HepG2 (cell line): ENCODE data around the gene ICAM5. TPM values are rescaled to one million over a fixed set of nuclear protein-coding genes. Genes with fewer than 3 reads are reported as not detected.

Experiments used
- CC2D1A ChIP-seq: sonication (generic); formaldehyde crosslinking; IDR thresholded peaks from 2 replicates; pipeline ENCODE4 v1.8.1; 2023; ENCODE audit warnings: mild to moderate bottlenecking, missing genetic modification reagents
- HNRNPLL ChIP-seq: fragments of 200-400 bp; formaldehyde crosslinking; IDR thresholded peaks from 2 replicates; pipeline ENCODE4 v1.6.1; 2017; ENCODE audit warnings: mild to moderate bottlenecking, low read depth, low read length; ENCODE audit not compliant: poor library complexity, severe bottlenecking
- IKZF1 ChIP-seq: fragments of 450-650 bp; IDR thresholded peaks from 2 replicates; pipeline ENCODE4 v1.7.1; 2016
- NRL ChIP-seq: sonication (generic); formaldehyde crosslinking; IDR thresholded peaks from 2 replicates; pipeline ENCODE4 v1.5.0; 2020; ENCODE audit warnings: missing genetic modification reagents, mild to moderate bottlenecking, moderate library complexity, borderline replicate concordance
- PLRG1 ChIP-seq: fragments of 450-650 bp; conservative IDR thresholded peaks from 2 replicates; pipeline ENCODE4 v1.6.1; 2016
- SNRNP70 ChIP-seq: fragments of 200-400 bp; formaldehyde crosslinking; IDR thresholded peaks from 2 replicates; pipeline ENCODE4 v1.6.1; 2017; ENCODE audit warnings: mild to moderate bottlenecking, low read depth, low read length, moderate library complexity
- SP2 ChIP-seq: sonication (generic); formaldehyde crosslinking; IDR thresholded peaks from 2 replicates; pipeline ENCODE4 v1.5.1; 2020; ENCODE audit warnings: mild to moderate bottlenecking, missing genetic modification reagents
- SRSF9 ChIP-seq: fragments of 200-400 bp; formaldehyde crosslinking; IDR thresholded peaks from 2 replicates; pipeline ENCODE4 v1.6.1; 2018; ENCODE audit warnings: borderline replicate concordance, mild to moderate bottlenecking, low read depth, low read length; ENCODE audit not compliant: insufficient read depth, poor library complexity, severe bottlenecking
- TCF12 ChIP-seq, 2 experiments: fragments of 450-650 bp in 1 of 2; sonication (generic) in 1 of 2; formaldehyde crosslinking in 1 of 2; IDR thresholded peaks; 2 replicates each; pipeline versions ENCODE4 v1.6.1 to v1.8.0; 2017 to 2022; ENCODE audit warnings: antibody characterized with exemption in 1 of 2, mild to moderate bottlenecking in 1 of 2, missing genetic modification reagents in 1 of 2, moderate library complexity in 1 of 2
- TMF1 ChIP-seq: sonication (generic); formaldehyde crosslinking; IDR thresholded peaks from 2 replicates; pipeline ENCODE4 v1.8.1; 2022; ENCODE audit warnings: low read depth, missing genetic modification reagents
- ZBTB42 ChIP-seq: sonication (generic); formaldehyde crosslinking; IDR thresholded peaks from 2 replicates; pipeline ENCODE4 v1.5.0; 2020; ENCODE audit warnings: mild to moderate bottlenecking, missing genetic modification reagents
- ZNF136 ChIP-seq: sonication (generic); formaldehyde crosslinking; IDR thresholded peaks from 2 replicates; pipeline ENCODE4 v1.8.1; 2022; ENCODE audit warnings: low read depth, mild to moderate bottlenecking, moderate library complexity, missing genetic modification reagents
- ZNF263 ChIP-seq: sonication (generic); formaldehyde crosslinking; IDR thresholded peaks from 2 replicates; pipeline ENCODE4 v1.4.0; 2020; ENCODE audit warnings: missing genetic modification reagents
- ZNF331 ChIP-seq: sonication (generic); formaldehyde crosslinking; IDR thresholded peaks from 2 replicates; pipeline ENCODE4 v1.4.0; 2020; ENCODE audit warnings: missing genetic modification reagents
- ZNF891 ChIP-seq: sonication (generic); formaldehyde crosslinking; IDR thresholded peaks from 2 replicates; pipeline ENCODE4 v1.5.0; 2020; ENCODE audit warnings: mild to moderate bottlenecking, missing genetic modification reagents
- polyA plus RNA-seq, 8 experiments: library from polyadenylated mRNA; depleted of rRNA in 3 of 8; stranded (reverse) in 7 of 8; unstranded in 1 of 8; fragments of >200 nt; fragmentation: Illumina TruSeq in 4 of 8; extraction: Trizol in 4 of 8; gene quantifications; 2 replicates each; pipeline versions ENCODE4 v1.2.1 to v1.2.3, GENCODE V29; 2011 to 2016; ENCODE audit warnings: low read depth in 4 of 8, missing spikeins in 1 of 8, mixed read lengths in 1 of 8; ENCODE audit not compliant: insufficient read depth in 1 of 8
- total RNA-seq, 5 experiments: library from RNA; depleted of rRNA; stranded (reverse); fragments of >200 nt; fragmentation: Illumina TruSeq; extraction: Trizol; gene quantifications; 2 replicates each; pipeline ENCODE4 v1.2.3, GENCODE V29; 2016; ENCODE audit warnings: low read depth in 1 of 5
- TF ChIP-seq, protein P1 (sequence below), 2 experiments: IDR thresholded peaks; 2 replicates each; pipeline ENCODE4 v1.6.1; 2011 to 2012; ENCODE audit warnings: low read length in 2 of 2, borderline replicate concordance in 1 of 2, low read depth in 1 of 2, mild to moderate bottlenecking in 1 of 2, moderate library complexity in 1 of 2
- TF ChIP-seq, protein P2 (sequence below): sonication (generic); formaldehyde crosslinking; IDR thresholded peaks from 2 replicates; pipeline ENCODE4 v1.5.1; 2020; ENCODE audit warnings: mild to moderate bottlenecking, missing genetic modification reagents, borderline replicate concordance
- TF ChIP-seq, protein P3 (sequence below): sonication (generic); formaldehyde crosslinking; IDR thresholded peaks from 2 replicates; pipeline ENCODE4 v1.4.0; 2020; ENCODE audit warnings: missing genetic modification reagents

The ICAM5 gene
- total and polyA plus RNA-seq, 2 of the 13 experiments (the other 11 are each of a cell fraction or from before 2014, with no cell fraction given) = 0.46 to 1.6 TPM

DNA sequence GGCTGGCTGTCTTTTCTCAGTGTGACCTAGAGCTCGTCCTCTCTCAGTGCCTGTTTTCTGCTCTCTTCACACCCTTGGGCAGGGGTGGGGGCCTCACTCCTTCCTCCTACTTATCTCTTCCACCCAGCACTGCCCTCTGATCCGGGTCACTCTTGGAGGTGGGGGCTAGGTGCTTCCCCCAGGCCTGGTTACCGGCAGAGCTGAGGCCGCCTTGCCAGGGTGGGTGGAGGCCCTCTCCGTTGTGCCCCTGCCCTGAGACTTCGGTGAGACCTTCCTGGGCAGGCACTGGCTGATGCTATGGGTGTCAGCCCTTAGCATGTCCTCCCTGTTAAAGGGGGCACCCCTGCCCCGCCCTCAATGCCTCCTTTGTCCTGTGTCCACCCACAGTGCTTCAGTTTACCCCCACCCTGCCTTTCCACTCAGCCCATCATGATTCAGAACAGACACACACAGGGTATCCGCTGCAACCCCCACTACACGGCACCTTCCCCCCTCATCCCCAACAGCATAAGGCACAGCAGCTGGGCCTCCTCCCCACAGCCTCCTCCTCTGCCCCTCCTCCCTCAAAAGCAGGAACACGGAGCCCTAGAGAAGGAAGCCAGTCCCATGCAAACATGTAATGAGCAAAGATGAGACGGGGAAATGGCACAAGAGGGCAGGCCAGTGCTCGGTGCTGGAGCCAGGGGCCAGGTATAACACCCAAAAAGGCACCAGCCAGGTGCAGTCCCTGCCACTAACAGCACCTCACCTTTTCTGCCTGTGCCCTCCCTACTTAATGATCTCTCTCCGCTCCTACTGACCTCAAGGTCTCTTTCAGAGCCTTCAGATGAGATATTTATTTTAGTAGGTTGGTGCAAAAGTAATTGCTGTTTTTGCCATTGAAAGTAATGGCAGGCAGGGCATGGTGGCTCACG is 10.1 kb downstream of the ICAM5 start (continued):
- TF ChIP-seq HNRNPLL = no peak
- TF ChIP-seq CC2D1A (CRISPR knock-in tag) = no peak
- no peak for TF ChIP-seq SP2
- no peak for TF ChIP-seq IKZF1
- peak; percentile 89 for TF ChIP-seq ZNF263
- TF ChIP-seq, protein P1, sequence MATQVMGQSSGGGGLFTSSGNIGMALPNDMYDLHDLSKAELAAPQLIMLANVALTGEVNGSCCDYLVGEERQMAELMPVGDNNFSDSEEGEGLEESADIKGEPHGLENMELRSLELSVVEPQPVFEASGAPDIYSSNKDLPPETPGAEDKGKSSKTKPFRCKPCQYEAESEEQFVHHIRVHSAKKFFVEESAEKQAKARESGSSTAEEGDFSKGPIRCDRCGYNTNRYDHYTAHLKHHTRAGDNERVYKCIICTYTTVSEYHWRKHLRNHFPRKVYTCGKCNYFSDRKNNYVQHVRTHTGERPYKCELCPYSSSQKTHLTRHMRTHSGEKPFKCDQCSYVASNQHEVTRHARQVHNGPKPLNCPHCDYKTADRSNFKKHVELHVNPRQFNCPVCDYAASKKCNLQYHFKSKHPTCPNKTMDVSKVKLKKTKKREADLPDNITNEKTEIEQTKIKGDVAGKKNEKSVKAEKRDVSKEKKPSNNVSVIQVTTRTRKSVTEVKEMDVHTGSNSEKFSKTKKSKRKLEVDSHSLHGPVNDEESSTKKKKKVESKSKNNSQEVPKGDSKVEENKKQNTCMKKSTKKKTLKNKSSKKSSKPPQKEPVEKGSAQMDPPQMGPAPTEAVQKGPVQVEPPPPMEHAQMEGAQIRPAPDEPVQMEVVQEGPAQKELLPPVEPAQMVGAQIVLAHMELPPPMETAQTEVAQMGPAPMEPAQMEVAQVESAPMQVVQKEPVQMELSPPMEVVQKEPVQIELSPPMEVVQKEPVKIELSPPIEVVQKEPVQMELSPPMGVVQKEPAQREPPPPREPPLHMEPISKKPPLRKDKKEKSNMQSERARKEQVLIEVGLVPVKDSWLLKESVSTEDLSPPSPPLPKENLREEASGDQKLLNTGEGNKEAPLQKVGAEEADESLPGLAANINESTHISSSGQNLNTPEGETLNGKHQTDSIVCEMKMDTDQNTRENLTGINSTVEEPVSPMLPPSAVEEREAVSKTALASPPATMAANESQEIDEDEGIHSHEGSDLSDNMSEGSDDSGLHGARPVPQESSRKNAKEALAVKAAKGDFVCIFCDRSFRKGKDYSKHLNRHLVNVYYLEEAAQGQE (IDR thresholded peaks at IDR 0.05; ENCODE audit: borderline replicate concordance in 1 of 2, low read depth in 1 of 2, low read length in 2 of 2) = no peak
- TF ChIP-seq TCF12 (IDR thresholded peaks at IDR 0.05) = no peak
- no peak for TF ChIP-seq TCF12 (CRISPR knock-in tag; IDR thresholded peaks at IDR 0.05)
- TF ChIP-seq TMF1 = no peak
- no peak for TF ChIP-seq SRSF9
- TF ChIP-seq PLRG1 = no peak
- TF ChIP-seq ZNF136 (CRISPR knock-in tag) = no peak
- no peak for TF ChIP-seq SNRNP70
- 0 out of 2 replicates have a peak, but pooled peaks have one; percentile 38 for TF ChIP-seq ZNF891 (CRISPR knock-in tag)
- peak; percentile 25; the same call in 1 of the 2 replicates for TF ChIP-seq NRL
- no peak for TF ChIP-seq ZNF331 (CRISPR knock-in tag)
- TF ChIP-seq, protein P2, sequence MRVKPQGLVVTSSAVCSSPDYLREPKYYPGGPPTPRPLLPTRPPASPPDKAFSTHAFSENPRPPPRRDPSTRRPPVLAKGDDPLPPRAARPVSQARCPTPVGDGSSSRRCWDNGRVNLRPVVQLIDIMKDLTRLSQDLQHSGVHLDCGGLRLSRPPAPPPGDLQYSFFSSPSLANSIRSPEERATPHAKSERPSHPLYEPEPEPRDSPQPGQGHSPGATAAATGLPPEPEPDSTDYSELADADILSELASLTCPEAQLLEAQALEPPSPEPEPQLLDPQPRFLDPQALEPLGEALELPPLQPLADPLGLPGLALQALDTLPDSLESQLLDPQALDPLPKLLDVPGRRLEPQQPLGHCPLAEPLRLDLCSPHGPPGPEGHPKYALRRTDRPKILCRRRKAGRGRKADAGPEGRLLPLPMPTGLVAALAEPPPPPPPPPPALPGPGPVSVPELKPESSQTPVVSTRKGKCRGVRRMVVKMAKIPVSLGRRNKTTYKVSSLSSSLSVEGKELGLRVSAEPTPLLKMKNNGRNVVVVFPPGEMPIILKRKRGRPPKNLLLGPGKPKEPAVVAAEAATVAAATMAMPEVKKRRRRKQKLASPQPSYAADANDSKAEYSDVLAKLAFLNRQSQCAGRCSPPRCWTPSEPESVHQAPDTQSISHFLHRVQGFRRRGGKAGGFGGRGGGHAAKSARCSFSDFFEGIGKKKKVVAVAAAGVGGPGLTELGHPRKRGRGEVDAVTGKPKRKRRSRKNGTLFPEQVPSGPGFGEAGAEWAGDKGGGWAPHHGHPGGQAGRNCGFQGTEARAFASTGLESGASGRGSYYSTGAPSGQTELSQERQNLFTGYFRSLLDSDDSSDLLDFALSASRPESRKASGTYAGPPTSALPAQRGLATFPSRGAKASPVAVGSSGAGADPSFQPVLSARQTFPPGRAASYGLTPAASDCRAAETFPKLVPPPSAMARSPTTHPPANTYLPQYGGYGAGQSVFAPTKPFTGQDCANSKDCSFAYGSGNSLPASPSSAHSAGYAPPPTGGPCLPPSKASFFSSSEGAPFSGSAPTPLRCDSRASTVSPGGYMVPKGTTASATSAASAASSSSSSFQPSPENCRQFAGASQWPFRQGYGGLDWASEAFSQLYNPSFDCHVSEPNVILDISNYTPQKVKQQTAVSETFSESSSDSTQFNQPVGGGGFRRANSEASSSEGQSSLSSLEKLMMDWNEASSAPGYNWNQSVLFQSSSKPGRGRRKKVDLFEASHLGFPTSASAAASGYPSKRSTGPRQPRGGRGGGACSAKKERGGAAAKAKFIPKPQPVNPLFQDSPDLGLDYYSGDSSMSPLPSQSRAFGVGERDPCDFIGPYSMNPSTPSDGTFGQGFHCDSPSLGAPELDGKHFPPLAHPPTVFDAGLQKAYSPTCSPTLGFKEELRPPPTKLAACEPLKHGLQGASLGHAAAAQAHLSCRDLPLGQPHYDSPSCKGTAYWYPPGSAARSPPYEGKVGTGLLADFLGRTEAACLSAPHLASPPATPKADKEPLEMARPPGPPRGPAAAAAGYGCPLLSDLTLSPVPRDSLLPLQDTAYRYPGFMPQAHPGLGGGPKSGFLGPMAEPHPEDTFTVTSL (CRISPR knock-in tag) = no peak
- no peak for TF ChIP-seq ZBTB42 (CRISPR knock-in tag)
- TF ChIP-seq, protein P3, sequence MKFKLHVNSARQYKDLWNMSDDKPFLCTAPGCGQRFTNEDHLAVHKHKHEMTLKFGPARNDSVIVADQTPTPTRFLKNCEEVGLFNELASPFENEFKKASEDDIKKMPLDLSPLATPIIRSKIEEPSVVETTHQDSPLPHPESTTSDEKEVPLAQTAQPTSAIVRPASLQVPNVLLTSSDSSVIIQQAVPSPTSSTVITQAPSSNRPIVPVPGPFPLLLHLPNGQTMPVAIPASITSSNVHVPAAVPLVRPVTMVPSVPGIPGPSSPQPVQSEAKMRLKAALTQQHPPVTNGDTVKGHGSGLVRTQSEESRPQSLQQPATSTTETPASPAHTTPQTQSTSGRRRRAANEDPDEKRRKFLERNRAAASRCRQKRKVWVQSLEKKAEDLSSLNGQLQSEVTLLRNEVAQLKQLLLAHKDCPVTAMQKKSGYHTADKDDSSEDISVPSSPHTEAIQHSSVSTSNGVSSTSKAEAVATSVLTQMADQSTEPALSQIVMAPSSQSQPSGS = no peak
